ENCODE measurements around the gene FMN2.
A peak's percentile ranks its signal among the peaks of the same experiment; 100 is the strongest.

The FMN2 gene

GRCh38 chr1:240350910-240351331 is 259.2 kb downstream of the FMN2 start:
- Histone ChIP-seq H3K27ac (ENCODE audit: low read depth, low read length) (no peak overlapping the region), H4K8ac (ENCODE audit: low read depth, low read length) (no peak overlapping the region), H3K14ac (ENCODE audit: low read length) (no peak overlapping the region), H4K12ac (ENCODE audit: low read depth, low read length) (no peak overlapping the region), H3K4me3 (ENCODE audit: low read depth, low read length) (no peak overlapping the region), H3K79me2 (ENCODE audit: control insufficient read depth, insufficient read depth, low read length, poor library complexity) (no peaks in the 10 kb centered on the region), H3K9me3 (ENCODE audit: insufficient read depth, low read depth, low read length) (no peaks in the 10 kb centered on the region), H3K36me3 (ENCODE audit: control insufficient read depth in 1 of 2, insufficient read depth in 2 of 2, low read length in 2 of 2) (no peaks in the 10 kb centered on the region), H3K18ac (ENCODE audit: low read length) (no peak overlapping the region), H3K9ac (ENCODE audit: low read length) (no peak overlapping the region), H3K4me1 (ENCODE audit: control insufficient read depth in 1 of 2, insufficient read depth in 2 of 2, low read length in 2 of 2) (no peaks in the 10 kb centered on the region), H3K23ac (ENCODE audit: low read length) (no peak overlapping the region), H2BK120ac (ENCODE audit: insufficient read depth, low read length, poor library complexity) (no peak overlapping the region), H2AFZ (ENCODE audit: insufficient read depth, low read length, poor library complexity) (no peak overlapping the region), H3K79me1 (ENCODE audit: low read length) (no peaks in the 10 kb centered on the region), H3K4me2 (ENCODE audit: low read length) (no peak overlapping the region), H2AK5ac (ENCODE audit: low read length) (no peak overlapping the region), H2BK12ac (ENCODE audit: low read length) (no peak overlapping the region), H3K27me3 (ENCODE audit: insufficient read depth, low read length) (no peaks in the 10 kb centered on the region), H4K91ac (ENCODE audit: low read depth, low read length) (no peak overlapping the region), H2BK5ac (ENCODE audit: low read depth, low read length, poor library complexity) (no peak overlapping the region), H3K4ac (ENCODE audit: low read depth, low read length) (no peak overlapping the region)
- peak; percentile 64 to 70 for DNase-seq
- WGBS (ENCODE audit: extremely low coverage, insufficient coverage, insufficient read length): no CpG with 5 or more reads among the region's 1 CpG

GRCh38 chr1:240351690-240352089 is 260.0 kb downstream of the FMN2 start:
- Histone ChIP-seq H3K4me3 (ENCODE audit: low read depth, low read length) (no peak overlapping the region), H3K79me1 (ENCODE audit: low read length) (no peaks in the 10 kb centered on the region), H3K14ac (ENCODE audit: low read length) (no peak overlapping the region), H3K9me3 (ENCODE audit: insufficient read depth, low read depth, low read length) (no peaks in the 10 kb centered on the region), H3K18ac (ENCODE audit: low read length) (no peak overlapping the region), H4K12ac (ENCODE audit: low read depth, low read length) (no peak overlapping the region), H3K9ac (ENCODE audit: low read length) (no peak overlapping the region), H3K23ac (ENCODE audit: low read length) (no peak overlapping the region), H2BK120ac (ENCODE audit: insufficient read depth, low read length, poor library complexity) (no peak overlapping the region), H3K4me1 (ENCODE audit: control insufficient read depth in 1 of 2, insufficient read depth in 2 of 2, low read length in 2 of 2) (no peaks in the 10 kb centered on the region), H4K8ac (ENCODE audit: low read depth, low read length) (no peak overlapping the region), H3K27me3 (ENCODE audit: insufficient read depth, low read length) (no peaks in the 10 kb centered on the region), H3K27ac (ENCODE audit: low read depth, low read length) (no peak overlapping the region), H3K4ac (ENCODE audit: low read depth, low read length) (no peak overlapping the region), H2AFZ (ENCODE audit: insufficient read depth, low read length, poor library complexity) (no peak overlapping the region), H2BK5ac (ENCODE audit: low read depth, low read length, poor library complexity) (no peak overlapping the region), H2BK12ac (ENCODE audit: low read length) (no peak overlapping the region), H4K91ac (ENCODE audit: low read depth, low read length) (no peak overlapping the region), H3K36me3 (ENCODE audit: control insufficient read depth in 1 of 2, insufficient read depth in 2 of 2, low read length in 2 of 2) (no peaks in the 10 kb centered on the region), H3K4me2 (ENCODE audit: low read length) (no peak overlapping the region), H2AK5ac (ENCODE audit: low read length) (no peak overlapping the region), H3K79me2 (ENCODE audit: control insufficient read depth, insufficient read depth, low read length, poor library complexity) (no peaks in the 10 kb centered on the region)
- no CpG with 5 or more reads among the region's 1 CpG for WGBS (ENCODE audit: extremely low coverage, insufficient coverage, insufficient read length)
- no peak for DNase-seq

GRCh38 chr1:240352769-240353168 is 261.1 kb downstream of the FMN2 start:
- H3K18ac ChIP-seq (ENCODE audit: low read length): no peak overlapping the region
- H2BK5ac ChIP-seq (ENCODE audit: low read depth, low read length, poor library complexity): no peak overlapping the region
- no peak overlapping the region for H2AK5ac ChIP-seq (ENCODE audit: low read length)
- no peak overlapping the region for H4K8ac ChIP-seq (ENCODE audit: low read depth, low read length)
- H3K23ac ChIP-seq (ENCODE audit: low read length): no peak overlapping the region
- no peak overlapping the region for H4K91ac ChIP-seq (ENCODE audit: low read depth, low read length)
- no peak overlapping the region for H2BK120ac ChIP-seq (ENCODE audit: insufficient read depth, low read length, poor library complexity)
- WGBS (ENCODE audit: extremely low coverage, insufficient coverage, insufficient read length): no CpG with 5 or more reads among the region's 5 CpGs
- no peak overlapping the region for H3K4me2 ChIP-seq (ENCODE audit: low read length)
- no peak overlapping the region for H2AFZ ChIP-seq (ENCODE audit: insufficient read depth, low read length, poor library complexity)
- no peak overlapping the region for H3K27ac ChIP-seq (ENCODE audit: low read depth, low read length)
- no peak overlapping the region for H3K14ac ChIP-seq (ENCODE audit: low read length)
- H3K9me3 ChIP-seq (ENCODE audit: insufficient read depth, low read depth, low read length): no peaks in the 10 kb centered on the region
- H3K36me3 ChIP-seq (ENCODE audit: control insufficient read depth in 1 of 2, insufficient read depth in 2 of 2, low read length in 2 of 2): no peaks in the 10 kb centered on the region
- no peaks in the 10 kb centered on the region for H3K79me1 ChIP-seq (ENCODE audit: low read length)
- H3K79me2 ChIP-seq (ENCODE audit: control insufficient read depth, insufficient read depth, low read length, poor library complexity): no peaks in the 10 kb centered on the region
- DNase-seq: no peak
- no peak overlapping the region for H2BK12ac ChIP-seq (ENCODE audit: low read length)
- H3K27me3 ChIP-seq (ENCODE audit: insufficient read depth, low read length): no peaks in the 10 kb centered on the region
- no peaks in the 10 kb centered on the region for H3K4me1 ChIP-seq (ENCODE audit: control insufficient read depth in 1 of 2, insufficient read depth in 2 of 2, low read length in 2 of 2)
- H4K12ac ChIP-seq (ENCODE audit: low read depth, low read length): no peak overlapping the region
- no peak overlapping the region for H3K9ac ChIP-seq (ENCODE audit: low read length)
- no peak overlapping the region for H3K4me3 ChIP-seq (ENCODE audit: low read depth, low read length)
- no peak overlapping the region for H3K4ac ChIP-seq (ENCODE audit: low read depth, low read length)

DNA sequence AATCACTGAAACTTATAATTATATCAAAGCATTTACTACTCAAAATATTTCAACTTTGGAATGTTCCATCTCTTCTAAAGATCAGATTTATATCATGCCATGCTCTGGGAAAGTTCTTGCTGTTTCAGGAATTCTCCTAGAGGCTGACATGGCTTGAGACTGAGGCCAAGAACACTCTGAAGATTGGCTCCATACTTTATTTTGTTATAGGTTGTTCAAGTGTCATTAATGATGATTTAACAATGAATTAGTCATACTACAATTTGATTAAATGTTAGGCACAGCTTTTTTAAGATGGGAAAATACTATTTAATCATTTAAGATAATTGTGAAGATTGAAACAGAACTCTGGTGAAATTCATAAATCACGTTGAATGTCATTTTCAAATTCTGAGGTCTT is 264.9 kb downstream of the FMN2 start:
- H3K79me1 ChIP-seq (ENCODE audit: low read length): no peaks in the 10 kb centered on the region
- no peak overlapping the region for H2BK12ac ChIP-seq (ENCODE audit: low read length)
- H3K18ac ChIP-seq (ENCODE audit: low read length): no peak overlapping the region
- H2BK120ac ChIP-seq (ENCODE audit: insufficient read depth, low read length, poor library complexity): no peak overlapping the region
- no peak overlapping the region for H3K4me3 ChIP-seq (ENCODE audit: low read depth, low read length)
- H3K14ac ChIP-seq (ENCODE audit: low read length): no peak overlapping the region
- H2BK5ac ChIP-seq (ENCODE audit: low read depth, low read length, poor library complexity): no peak overlapping the region
- no peaks in the 10 kb centered on the region for H3K79me2 ChIP-seq (ENCODE audit: control insufficient read depth, insufficient read depth, low read length, poor library complexity)
- no peak overlapping the region for H2AK5ac ChIP-seq (ENCODE audit: low read length)
- H3K4ac ChIP-seq (ENCODE audit: low read depth, low read length): no peak overlapping the region
- no peak overlapping the region for H4K91ac ChIP-seq (ENCODE audit: low read depth, low read length)
- no peak overlapping the region for H3K23ac ChIP-seq (ENCODE audit: low read length)
- WGBS (ENCODE audit: extremely low coverage, insufficient coverage, insufficient read length): no CpG with 5 or more reads among the region's 1 CpG
- no peak for DNase-seq
- H3K27ac ChIP-seq (ENCODE audit: low read depth, low read length): no peak overlapping the region
- H3K4me2 ChIP-seq (ENCODE audit: low read length): no peak overlapping the region
- no peak overlapping the region for H3K9ac ChIP-seq (ENCODE audit: low read length)
- H3K4me1 ChIP-seq (ENCODE audit: control insufficient read depth in 1 of 2, insufficient read depth in 2 of 2, low read length in 2 of 2): no peaks in the 10 kb centered on the region
- no peaks in the 10 kb centered on the region for H3K36me3 ChIP-seq (ENCODE audit: control insufficient read depth in 1 of 2, insufficient read depth in 2 of 2, low read length in 2 of 2)
- no peak overlapping the region for H4K12ac ChIP-seq (ENCODE audit: low read depth, low read length)
- no peaks in the 10 kb centered on the region for H3K27me3 ChIP-seq (ENCODE audit: insufficient read depth, low read length)
- no peak overlapping the region for H2AFZ ChIP-seq (ENCODE audit: insufficient read depth, low read length, poor library complexity)
- no peaks in the 10 kb centered on the region for H3K9me3 ChIP-seq (ENCODE audit: insufficient read depth, low read depth, low read length)
- no peak overlapping the region for H4K8ac ChIP-seq (ENCODE audit: low read depth, low read length)

All from trophoblast cell (in vitro differentiated cells and primary cell).